ENCODE data around the gene ARHGAP31. TPM values are rescaled to one million over a fixed set of nuclear protein-coding genes. Genes with fewer than 3 reads are reported as not detected.

ARHGAP31 gene
- total and polyA plus RNA-seq, 2 donors (not counting 1 experiment from before 2014, with no cell fraction given), result 3.5 to 8.1 TPM

- Histone ChIP-seq H3K36me3 (ENCODE audit: control insufficient read depth, insufficient read depth, low read length) (no peaks in the 10 kb centered on the region), H3K27ac (ENCODE audit: insufficient read depth, low read length) (no peak overlapping the region), H3K4me1 (ENCODE audit: control insufficient read depth, extremely low read depth, insufficient read depth, low read length) (no peaks in the 10 kb centered on the region), H4K20me1 (ENCODE audit: control insufficient read depth, extremely low read depth, insufficient read depth, low read length) (no peaks in the 10 kb centered on the region), H3K9ac (ENCODE audit: insufficient read depth, low read length) (no peak overlapping the region), H3K9me3 (ENCODE audit: control insufficient read depth, insufficient read depth, low read depth, low read length) (no peaks in the 10 kb centered on the region), H3K79me2 (ENCODE audit: control insufficient read depth, insufficient read depth, low read length) (no peaks in the 10 kb centered on the region), H2AFZ (ENCODE audit: low read length) (no peak overlapping the region), H3K4me2 (ENCODE audit: extremely low read depth, insufficient read depth, low read length) (no peak overlapping the region), H3K4me3 (replicated peaks in 1 of 4; ENCODE audit: control extremely low read depth in 1 of 4, insufficient read depth in 1 of 4, low read depth in 3 of 4, low read length in 4 of 4) (no peak overlapping the region), H3K27me3 (ENCODE audit: control insufficient read depth, insufficient read depth, low read length) (no peaks in the 10 kb centered on the region)
- no peak for DNase-seq (ENCODE audit: low read depth in 2 of 2)
- no peak for TF ChIP-seq CTCF (conservative IDR thresholded peaks at IDR 0.05 in 1 of 2, IDR thresholded peaks at IDR 0.05 in 1 of 2; ENCODE audit: low read depth in 1 of 2, low read length in 2 of 2)
- no peak for TF ChIP-seq EZH2 (IDR thresholded peaks at IDR 0.05; ENCODE audit: low read length, missing control alignments)
These were observed 5.3 kb upstream of the ARHGAP31 start for GRCh38 chr3:119288669-119289403.

- Histone ChIP-seq H3K4me1 (ENCODE audit: control insufficient read depth, extremely low read depth, insufficient read depth, low read length) (no peaks in the 10 kb centered on the region), H3K4me3 (replicated peaks in 1 of 4; ENCODE audit: control extremely low read depth in 1 of 4, insufficient read depth in 1 of 4, low read depth in 3 of 4, low read length in 4 of 4) (no peak overlapping the region), H3K27me3 (ENCODE audit: control insufficient read depth, insufficient read depth, low read length) (no peaks in the 10 kb centered on the region), H4K20me1 (ENCODE audit: control insufficient read depth, extremely low read depth, insufficient read depth, low read length) (no peaks in the 10 kb centered on the region), H3K9ac (ENCODE audit: insufficient read depth, low read length) (no peak overlapping the region), H2AFZ (ENCODE audit: low read length) (no peak overlapping the region), H3K9me3 (ENCODE audit: control insufficient read depth, insufficient read depth, low read depth, low read length) (no peaks in the 10 kb centered on the region), H3K36me3 (ENCODE audit: control insufficient read depth, insufficient read depth, low read length) (no peaks in the 10 kb centered on the region), H3K27ac (ENCODE audit: insufficient read depth, low read length) (no peak overlapping the region), H3K4me2 (ENCODE audit: extremely low read depth, insufficient read depth, low read length) (no peak overlapping the region), H3K79me2 (ENCODE audit: control insufficient read depth, insufficient read depth, low read length) (no peaks in the 10 kb centered on the region)
- no peak for DNase-seq (ENCODE audit: low read depth in 2 of 2)
- TF ChIP-seq CTCF (conservative IDR thresholded peaks at IDR 0.05 in 1 of 2, IDR thresholded peaks at IDR 0.05 in 1 of 2; ENCODE audit: low read depth in 1 of 2, low read length in 2 of 2) (no peak), EZH2 (IDR thresholded peaks at IDR 0.05; ENCODE audit: low read length, missing control alignments) (no peak)
These were observed 4.8 kb upstream of the ARHGAP31 start for GRCh38 chr3:119289404-119289770.

- no peak overlapping the region for H3K27ac ChIP-seq (ENCODE audit: insufficient read depth, low read length)
- no peaks in the 10 kb centered on the region for H3K36me3 ChIP-seq (ENCODE audit: control insufficient read depth, insufficient read depth, low read length)
- no peaks in the 10 kb centered on the region for H4K20me1 ChIP-seq (ENCODE audit: control insufficient read depth, extremely low read depth, insufficient read depth, low read length)
- no peak overlapping the region for H3K4me2 ChIP-seq (ENCODE audit: extremely low read depth, insufficient read depth, low read length)
- no peak overlapping the region for H3K9ac ChIP-seq (ENCODE audit: insufficient read depth, low read length)
- H3K27me3 ChIP-seq (ENCODE audit: control insufficient read depth, insufficient read depth, low read length), result no peaks in the 10 kb centered on the region
- TF ChIP-seq CTCF (conservative IDR thresholded peaks at IDR 0.05 in 1 of 2, IDR thresholded peaks at IDR 0.05 in 1 of 2; ENCODE audit: low read depth in 1 of 2, low read length in 2 of 2), result no peak
- no peak for TF ChIP-seq EZH2 (IDR thresholded peaks at IDR 0.05; ENCODE audit: low read length, missing control alignments)
- H3K79me2 ChIP-seq (ENCODE audit: control insufficient read depth, insufficient read depth, low read length), result peaks cover 3% of the 10 kb centered on the region
- H3K4me1 ChIP-seq (ENCODE audit: control insufficient read depth, extremely low read depth, insufficient read depth, low read length), result no peaks in the 10 kb centered on the region
- no peak overlapping the region for H2AFZ ChIP-seq (ENCODE audit: low read length)
- H3K4me3 ChIP-seq (replicated peaks in 1 of 4; ENCODE audit: control extremely low read depth in 1 of 4, insufficient read depth in 1 of 4, low read depth in 3 of 4, low read length in 4 of 4), result no peak overlapping the region
- DNase-seq (ENCODE audit: low read depth in 2 of 2), result no peak
- H3K9me3 ChIP-seq (ENCODE audit: control insufficient read depth, insufficient read depth, low read depth, low read length), result no peaks in the 10 kb centered on the region
These were observed 3.6 kb upstream of the ARHGAP31 start for GRCh38 chr3:119290613-119291012.
